Osteocyte (in vitro differentiated cells): ENCODE measurements around the gene WDR27. TPM values are rescaled to one million over a fixed set of nuclear protein-coding genes. Genes with fewer than 3 reads are reported as not detected.

Experiments
- DNase-seq: peaks from one replicate; pipeline ENCODE4 v3.0.0; 2021; ENCODE audit warnings: mixed read lengths; ENCODE audit not compliant: unreplicated experiment; ENCODE audit errors: extremely low spot score
- H3K27ac Mint-ChIP-seq: one replicate; pipeline ENCODE4 v1.8.0; 2021; ENCODE audit warnings: mild to moderate bottlenecking, mixed read lengths; ENCODE audit not compliant: unreplicated experiment
- H3K27me3 Mint-ChIP-seq: one replicate; pipeline ENCODE4 v1.8.0; 2021; ENCODE audit warnings: mixed read lengths; ENCODE audit not compliant: unreplicated experiment
- H3K36me3 Mint-ChIP-seq: one replicate; pipeline ENCODE4 v1.8.0; 2021; ENCODE audit warnings: mixed read lengths; ENCODE audit not compliant: unreplicated experiment
- H3K4me1 Mint-ChIP-seq: one replicate; pipeline ENCODE4 v1.8.0; 2021; ENCODE audit warnings: mixed read lengths; ENCODE audit not compliant: unreplicated experiment
- H3K4me3 Mint-ChIP-seq: one replicate; pipeline ENCODE4 v1.8.0; 2021; ENCODE audit warnings: mild to moderate bottlenecking, moderate library complexity, mixed read lengths; ENCODE audit not compliant: unreplicated experiment
- H3K9me3 Mint-ChIP-seq: one replicate; pipeline ENCODE4 v1.8.0; 2021; ENCODE audit warnings: mixed read lengths; ENCODE audit not compliant: unreplicated experiment
- total RNA-seq: library from RNA; stranded (reverse); gene quantifications from 2 replicates; pipeline ENCODE4 v1.2.1, GENCODE V29; 2021
- TF ChIP-seq, protein P1 (sequence below): fragments of 200-600 bp; sonication (generic); IDR thresholded peaks from 2 replicates; pipeline ENCODE4 v1.5.0; 2021; ENCODE audit warnings: antibody characterized with exemption, mild to moderate bottlenecking, moderate library complexity

WDR27 gene
- total RNA-seq, 1 donor from 2014 or later, result 37.4 TPM

DNA sequence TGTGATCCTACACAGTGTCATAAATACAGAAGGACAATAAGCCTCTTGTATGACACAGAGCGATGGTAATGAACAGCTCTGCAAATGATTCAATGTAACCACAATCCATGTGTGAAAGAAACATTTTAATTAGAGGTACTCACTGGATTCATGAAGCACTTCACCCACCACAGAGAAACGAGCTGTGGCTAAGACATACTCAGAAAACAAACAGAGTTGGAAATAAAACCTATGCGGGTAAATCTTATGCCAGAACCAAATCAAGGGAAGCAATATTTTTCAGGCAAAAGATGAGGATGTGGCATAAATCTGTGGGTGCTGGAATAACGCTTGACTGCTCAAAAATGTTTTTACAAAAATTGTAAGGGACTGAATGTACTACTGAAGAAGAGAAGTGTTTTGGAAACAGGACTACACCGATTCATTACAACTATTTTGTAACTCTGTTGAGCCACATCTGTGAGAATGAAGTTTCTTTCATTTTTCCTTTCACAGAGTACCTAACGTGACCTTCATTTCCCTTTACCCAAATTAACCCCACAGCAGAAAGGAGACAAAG lies 112.1 kb downstream of the WDR27 start:
- Mint-ChIP-seq H3K27me3 (no peaks in the 10 kb centered on the region), H3K4me3 (no peak overlapping the region), H3K36me3 (peaks cover 6% of the 10 kb centered on the region), H3K9me3 (peaks cover 10% of the 10 kb centered on the region), H3K27ac (no peak overlapping the region), H3K4me1 (peaks cover 6% of the 10 kb centered on the region)
- DNase-seq, result no peak
- TF ChIP-seq, protein P1, sequence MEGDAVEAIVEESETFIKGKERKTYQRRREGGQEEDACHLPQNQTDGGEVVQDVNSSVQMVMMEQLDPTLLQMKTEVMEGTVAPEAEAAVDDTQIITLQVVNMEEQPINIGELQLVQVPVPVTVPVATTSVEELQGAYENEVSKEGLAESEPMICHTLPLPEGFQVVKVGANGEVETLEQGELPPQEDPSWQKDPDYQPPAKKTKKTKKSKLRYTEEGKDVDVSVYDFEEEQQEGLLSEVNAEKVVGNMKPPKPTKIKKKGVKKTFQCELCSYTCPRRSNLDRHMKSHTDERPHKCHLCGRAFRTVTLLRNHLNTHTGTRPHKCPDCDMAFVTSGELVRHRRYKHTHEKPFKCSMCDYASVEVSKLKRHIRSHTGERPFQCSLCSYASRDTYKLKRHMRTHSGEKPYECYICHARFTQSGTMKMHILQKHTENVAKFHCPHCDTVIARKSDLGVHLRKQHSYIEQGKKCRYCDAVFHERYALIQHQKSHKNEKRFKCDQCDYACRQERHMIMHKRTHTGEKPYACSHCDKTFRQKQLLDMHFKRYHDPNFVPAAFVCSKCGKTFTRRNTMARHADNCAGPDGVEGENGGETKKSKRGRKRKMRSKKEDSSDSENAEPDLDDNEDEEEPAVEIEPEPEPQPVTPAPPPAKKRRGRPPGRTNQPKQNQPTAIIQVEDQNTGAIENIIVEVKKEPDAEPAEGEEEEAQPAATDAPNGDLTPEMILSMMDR, result no peak

DNA sequence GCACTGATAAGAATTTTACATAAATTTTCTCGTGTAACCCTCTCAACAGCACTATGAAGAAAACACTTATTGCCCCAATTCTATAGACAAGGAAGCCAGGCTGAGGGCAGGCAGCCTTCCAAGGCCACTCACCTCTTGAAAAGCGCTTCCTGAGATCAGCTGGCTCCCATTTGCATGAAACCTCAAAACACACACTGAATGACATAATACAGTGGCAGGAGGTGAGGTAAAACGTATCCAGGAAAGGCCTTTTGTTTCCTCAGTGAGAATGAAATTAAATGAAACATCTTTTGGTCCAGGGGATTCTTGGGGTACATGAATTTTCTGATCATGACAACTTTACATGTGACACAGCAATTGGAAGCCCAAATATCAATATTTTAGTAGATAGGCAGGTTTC lies 112.5 kb downstream of the WDR27 start:
- Mint-ChIP-seq H3K4me1 (peaks cover 6% of the 10 kb centered on the region), H3K36me3 (peaks cover 6% of the 10 kb centered on the region), H3K27ac (no peak overlapping the region), H3K27me3 (no peaks in the 10 kb centered on the region), H3K4me3 (no peak overlapping the region), H3K9me3 (peaks cover 12% of the 10 kb centered on the region)
- DNase-seq, result no peak
- TF ChIP-seq, protein P1, result no peak

DNA sequence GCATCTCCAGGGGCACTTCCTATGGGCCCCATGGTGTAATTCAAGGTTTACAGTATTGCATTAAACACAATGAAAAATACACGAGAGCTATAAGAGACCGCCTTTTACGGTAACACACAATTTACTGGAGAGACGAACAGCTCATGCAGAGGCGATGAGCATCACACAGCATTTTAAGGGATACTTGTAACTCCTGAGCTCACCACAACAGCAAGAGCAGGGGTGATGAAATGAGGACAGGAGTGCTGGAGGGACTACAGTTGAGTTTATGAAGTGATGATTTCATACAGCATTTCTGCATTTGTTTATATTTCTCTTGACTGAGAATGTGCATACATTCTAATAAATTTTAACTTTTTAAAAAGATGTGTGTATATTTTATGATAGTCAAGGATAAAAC lies 113.9 kb downstream of the WDR27 start:
- Mint-ChIP-seq H3K4me1 (peaks cover 5% of the 10 kb centered on the region), H3K27me3 (no peaks in the 10 kb centered on the region), H3K9me3 (peaks cover 16% of the 10 kb centered on the region), H3K27ac (no peak overlapping the region), H3K36me3 (peaks cover 6% of the 10 kb centered on the region), H3K4me3 (no peak overlapping the region)
- TF ChIP-seq, protein P1, result no peak
- DNase-seq, result no peak

- H3K9me3 Mint-ChIP-seq, result peaks cover 16% of the 10 kb centered on the region
- DNase-seq, result no peak
- H3K27ac Mint-ChIP-seq, result no peak overlapping the region
- no peaks in the 10 kb centered on the region for H3K27me3 Mint-ChIP-seq
- TF ChIP-seq, protein P1, result no peak
- H3K4me3 Mint-ChIP-seq, result no peak overlapping the region
- no peaks in the 10 kb centered on the region for H3K4me1 Mint-ChIP-seq
- H3K36me3 Mint-ChIP-seq, result peaks cover 10% of the 10 kb centered on the region
Measured at GRCh38 chr6:169583886-169584541, 117.8 kb downstream of the WDR27 start.

DNA sequence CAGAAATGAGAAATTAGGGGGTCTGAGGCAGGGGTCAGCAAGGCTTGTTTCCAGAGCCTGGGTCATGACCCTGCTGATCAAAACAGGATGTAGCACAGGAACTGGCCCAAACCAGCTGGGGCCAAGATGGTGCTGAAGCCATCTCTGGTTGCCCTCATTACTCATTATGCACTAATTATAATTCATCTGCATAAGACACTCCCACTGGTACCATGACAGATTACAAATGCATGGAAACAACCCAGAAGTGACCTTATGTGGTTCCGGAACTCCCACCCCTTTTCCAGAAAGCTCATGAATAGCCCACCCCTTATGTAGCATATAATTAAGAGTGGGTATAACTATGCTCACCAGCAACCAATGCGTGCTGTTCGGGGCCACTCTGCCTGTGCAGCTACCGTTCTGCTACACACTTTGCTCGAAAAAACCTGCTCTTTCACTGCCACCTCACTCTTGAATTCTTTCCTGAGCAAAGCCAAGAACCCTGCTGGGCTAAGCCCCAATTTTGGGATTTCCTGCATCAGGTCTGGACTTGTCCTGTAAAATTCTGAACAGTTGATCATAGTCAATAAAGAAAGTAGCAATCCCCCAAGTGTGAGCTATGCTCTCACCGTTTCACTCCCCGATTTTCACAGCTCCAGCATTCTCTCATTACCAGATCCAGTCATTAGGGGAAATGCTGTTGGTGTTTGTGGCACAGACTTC lies 122.3 kb downstream of the WDR27 start:
- TF ChIP-seq, protein P1, result no peak
- H3K9me3 Mint-ChIP-seq, result peaks cover 4% of the 10 kb centered on the region
- H3K36me3 Mint-ChIP-seq, result peaks cover 4% of the 10 kb centered on the region
- no peaks in the 10 kb centered on the region for H3K27me3 Mint-ChIP-seq
- H3K27ac Mint-ChIP-seq, result no peak overlapping the region
- no peaks in the 10 kb centered on the region for H3K4me1 Mint-ChIP-seq
- H3K4me3 Mint-ChIP-seq, result no peak overlapping the region
- no peak for DNase-seq
